Gastroesophageal sphincter (tissue), 3 donors: Measurements from ENCODE around the gene BBOX1.

ENCODE experiments used
- CTCF ChIP-seq, 4 experiments: fragments of 200-600 bp in 2 of 4; fragments of 450-650 bp in 2 of 4; sonication (generic) in 1 of 4; IDR thresholded peaks; one replicate each; pipeline ENCODE4 v1.5.1; 2017 to 2019; ENCODE audit warnings: antibody characterized with exemption in 4 of 4, mild to moderate bottlenecking in 2 of 4, moderate library complexity in 2 of 4
- EP300 ChIP-seq: sonication (generic); formaldehyde crosslinking; IDR thresholded peaks from one replicate; pipeline ENCODE4 v1.6.1; 2017; ENCODE audit warnings: antibody characterized with exemption, mild to moderate bottlenecking

- TF ChIP-seq CTCF (IDR thresholded peaks at IDR 0.05) (no peak), EP300 (no peak)
These were observed 130.9 kb downstream of the BBOX1 start for GRCh38 chr11:27171376-27171958.
